NCI-H2227 (cell line): ENCODE data around the gene ACTN3.
"Not testable (repeated sequence)": the region's sequence is repeated elsewhere in the genome, so short reads cannot be mapped to it uniquely, and the experiment has no call there.

ENCODE experiments used
- DNase-seq: peaks from one replicate; lab custom pipeline; 2025; ENCODE audit not compliant: unreplicated experiment; lab: John Stamatoyannopoulos, UW

The ACTN3 gene

GRCh38 chr11:66546368-66546965 is at the start of gene ACTN3:
ACTN3 (plus strand) TSS chr11:66546903; CDS start chr11:66546938, 35 bp downstream.
- no peak for DNase-seq

DNA sequence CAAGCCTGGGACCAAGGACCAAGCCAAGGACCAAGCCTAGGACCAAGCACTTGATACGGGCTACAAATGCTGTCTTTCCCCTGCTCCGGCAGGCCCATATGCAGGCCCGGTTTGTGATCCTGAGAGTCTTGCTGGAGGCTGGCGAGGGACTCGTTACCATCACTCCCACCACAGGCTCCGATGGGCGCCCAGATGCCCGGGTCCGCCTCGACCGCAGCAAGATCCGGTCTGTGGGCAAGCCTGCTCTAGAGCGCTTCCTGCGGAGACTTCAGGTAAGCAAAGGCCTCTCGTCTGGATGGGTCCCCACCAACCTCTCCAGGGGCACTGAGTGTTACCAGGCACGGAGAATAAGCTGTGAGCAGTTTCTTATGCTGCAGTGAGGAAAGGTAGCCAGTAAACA is 49.5 kb upstream of the ACTN3 start:
- DNase-seq: no peak

- no peak for DNase-seq
These were observed 48.2 kb upstream of the ACTN3 start for GRCh38 chr11:66498506-66498905.

DNA sequence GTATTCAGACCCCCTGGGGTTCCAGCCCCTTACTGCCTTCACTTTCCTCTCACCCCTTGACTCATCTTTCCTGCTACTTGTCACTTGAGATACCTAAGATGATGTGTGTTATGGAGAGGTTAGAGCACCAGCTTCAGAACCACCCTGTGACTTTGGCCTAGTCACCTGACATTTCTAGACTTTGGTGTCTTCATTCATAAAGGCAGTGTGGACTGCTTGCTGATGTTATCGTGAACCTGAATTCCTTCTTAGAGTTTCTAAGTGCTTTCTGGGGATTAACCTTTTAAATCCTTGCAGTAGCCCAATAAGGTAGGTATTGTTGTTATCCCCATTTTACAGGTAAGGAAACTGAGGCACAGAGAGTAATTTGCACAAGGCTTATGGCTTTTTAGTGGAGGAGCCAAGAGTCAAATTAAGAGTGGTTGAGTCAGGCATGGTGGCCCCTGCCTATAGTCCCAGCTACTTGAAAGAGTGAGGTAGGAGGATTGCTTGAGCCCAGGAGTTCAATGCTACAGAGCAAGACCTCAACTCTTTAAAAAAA is 41.4 kb upstream of the ACTN3 start:
- no peak for DNase-seq

DNA sequence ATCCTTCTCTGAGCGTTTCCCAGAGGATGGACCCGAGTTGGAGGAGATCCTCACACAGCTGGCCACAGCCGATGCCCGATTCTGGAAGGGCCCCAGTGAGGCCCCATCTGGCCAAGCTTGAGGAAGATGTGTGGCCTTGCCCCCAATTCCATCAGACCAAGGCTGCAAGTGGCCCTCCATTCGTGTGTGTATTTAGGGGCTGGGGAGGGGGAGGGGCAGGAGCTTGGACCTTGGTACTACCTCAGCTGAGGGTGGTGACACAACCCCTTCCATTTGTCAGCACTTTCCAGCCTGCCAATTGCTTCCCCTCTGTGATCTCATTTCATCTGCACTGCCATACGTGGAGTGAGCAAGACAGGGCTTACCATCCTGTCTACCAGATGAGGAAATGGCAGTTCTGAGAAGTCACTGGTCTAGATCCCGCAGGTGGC is 37.6 kb upstream of the ACTN3 start:
- DNase-seq: no peak

GRCh38 chr11:66510271-66510989 is 36.3 kb upstream of the ACTN3 start, which contains the start of gene BBS1:
BBS1 (plus strand) TSS chr11:66510635; CDS start chr11:66510660, 25 bp downstream.
- DNase-seq: peak; percentile 90

DNA sequence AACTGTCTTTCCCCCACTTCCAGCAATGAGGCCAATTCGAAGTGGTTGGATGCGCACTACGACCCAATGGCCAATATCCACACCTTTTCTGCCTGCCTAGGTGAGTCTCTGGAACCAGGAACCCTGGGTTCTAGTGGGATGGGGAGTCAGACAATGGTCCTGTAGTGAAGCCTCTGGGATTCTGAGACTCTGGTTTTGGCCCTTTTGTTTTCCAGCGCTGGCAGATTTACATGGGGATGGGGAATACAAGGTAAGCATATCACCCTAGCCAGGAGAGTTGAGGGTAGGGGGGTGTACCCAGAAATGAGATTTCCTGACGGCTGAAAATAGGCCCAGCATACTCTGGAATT is 35.7 kb upstream of the ACTN3 start:
- DNase-seq: no peak

DNA sequence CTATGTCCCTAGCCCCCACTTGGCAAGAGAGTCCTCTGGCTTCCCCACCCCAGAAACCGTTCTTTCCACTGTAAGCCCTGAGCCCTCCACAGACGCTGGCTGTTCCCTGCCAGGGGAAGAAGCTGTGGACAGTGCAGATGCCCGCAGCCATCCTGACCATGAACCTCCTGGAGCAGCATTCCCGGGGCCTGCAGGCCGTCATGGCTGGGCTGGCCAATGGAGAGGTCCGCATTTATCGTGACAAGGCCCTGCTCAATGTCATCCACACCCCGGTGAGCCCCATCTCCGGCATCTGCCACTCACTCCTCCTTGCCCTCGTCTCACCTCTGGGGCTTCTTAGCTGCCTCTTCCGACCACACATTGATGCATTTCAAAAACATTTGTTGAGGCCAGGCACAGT is 23.1 kb upstream of the ACTN3 start:
- DNase-seq: no peak

GRCh38 chr11:66524304-66525040 is 22.2 kb upstream of the ACTN3 start:
- no peak for DNase-seq

GRCh38 chr11:66529069-66529468 is 17.6 kb upstream of the ACTN3 start:
- DNase-seq: no peak

DNA sequence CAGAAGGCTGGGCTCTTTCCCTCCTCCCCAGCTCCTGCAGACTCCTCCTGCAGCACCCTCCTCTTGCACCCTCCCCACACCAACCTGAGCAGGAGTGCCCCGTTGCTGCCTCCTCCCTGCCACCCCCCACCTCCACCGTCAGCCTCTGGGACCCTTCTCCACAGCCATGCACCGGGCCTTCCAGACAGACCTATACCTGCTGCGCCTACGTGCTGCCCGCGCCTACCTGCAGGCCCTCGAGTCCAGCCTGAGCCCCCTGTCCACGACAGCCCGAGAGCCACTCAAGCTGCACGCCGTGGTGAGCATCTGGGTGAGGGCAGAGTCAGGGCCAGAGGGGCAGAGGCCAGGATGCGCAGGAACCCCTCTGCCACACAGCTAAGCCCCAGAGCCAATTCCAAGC is 17.0 kb upstream of the ACTN3 start:
- DNase-seq: no peak

DNA sequence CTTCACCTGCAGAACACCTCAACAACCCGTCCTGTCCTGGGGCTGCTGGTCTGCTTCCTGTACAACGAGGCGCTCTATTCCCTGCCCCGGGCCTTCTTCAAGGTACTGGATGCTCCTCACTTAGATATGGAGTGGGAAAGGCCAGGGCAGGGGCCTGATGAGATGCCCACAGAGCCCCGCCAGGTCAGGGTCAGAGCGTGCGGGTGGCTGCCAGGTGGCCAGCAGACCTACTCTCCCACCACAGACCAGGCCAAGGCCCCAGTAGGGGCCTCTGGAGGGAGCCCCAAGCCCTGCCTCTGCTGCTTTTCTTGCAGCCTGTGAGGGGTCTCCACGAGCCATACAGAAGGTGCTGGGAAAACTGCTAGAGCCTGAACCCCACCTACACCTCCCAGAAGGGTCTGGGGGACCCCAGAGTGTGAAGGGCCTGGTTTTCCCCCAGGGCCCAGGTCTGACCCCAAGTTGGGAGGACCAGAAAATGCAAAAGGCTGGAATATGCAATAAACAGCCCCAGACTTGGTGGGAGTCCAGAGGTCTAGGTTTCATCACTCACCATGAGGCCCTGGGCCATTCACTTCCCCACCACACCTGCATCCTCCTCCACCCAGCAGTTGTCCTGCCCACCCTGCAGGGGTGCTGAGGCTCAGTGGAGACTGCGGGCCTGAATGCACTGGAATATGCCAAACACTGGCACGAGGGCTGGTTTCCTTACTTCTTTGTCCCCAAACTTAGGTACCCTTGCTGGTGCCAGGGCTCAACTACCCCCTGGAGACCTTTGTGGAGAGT is 15.6 kb upstream of the ACTN3 start:
- no peak for DNase-seq

GRCh38 chr11:66531841-66532240 is 14.9 kb upstream of the ACTN3 start:
- no peak for DNase-seq

DNA sequence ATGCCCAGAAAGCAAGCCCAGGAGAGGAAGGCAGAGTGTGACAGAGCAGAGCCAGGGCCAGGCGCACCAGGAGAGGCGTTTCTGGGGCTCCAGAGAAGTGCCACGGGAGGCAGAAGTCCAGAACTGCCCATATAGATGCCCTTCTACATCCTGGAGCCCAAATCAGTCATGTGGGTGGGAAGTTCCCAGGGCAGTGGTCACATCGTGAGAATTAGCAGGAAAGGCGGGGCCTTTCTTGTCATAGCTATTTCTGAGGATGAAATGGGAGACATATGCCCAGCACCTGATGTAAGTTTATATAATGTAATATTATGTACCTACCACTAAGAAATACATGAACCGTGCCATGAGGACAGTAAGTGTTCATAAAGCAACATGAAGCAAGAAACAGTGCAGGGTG is 13.9 kb upstream of the ACTN3 start:
- DNase-seq: no peak

GRCh38 chr11:66539170-66539869 is 7.4 kb upstream of the ACTN3 start:
- no peak for DNase-seq

GRCh38 chr11:66539870-66540213 is 6.9 kb upstream of the ACTN3 start:
- DNase-seq: no peak

DNA sequence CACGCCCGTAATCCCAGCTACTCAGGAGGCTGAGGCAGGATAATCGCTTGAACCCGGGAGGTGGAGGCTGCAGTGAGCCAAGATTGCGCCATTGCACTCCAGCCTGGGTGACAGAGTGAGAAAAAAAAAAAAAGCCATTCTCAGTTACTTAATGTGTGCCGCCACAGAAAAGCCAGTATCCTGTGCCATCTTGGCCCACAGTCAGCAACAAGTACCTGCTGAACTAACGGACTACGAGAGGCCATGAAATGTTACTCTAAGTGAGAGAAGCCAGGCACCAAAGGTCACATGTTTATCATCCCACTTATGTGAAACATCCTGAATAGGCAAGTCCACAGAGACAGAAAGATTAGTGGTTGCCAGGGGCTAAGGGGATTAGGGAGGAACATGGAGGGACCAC is 6.1 kb upstream of the ACTN3 start:
- not testable (repeated sequence) for DNase-seq

DNA sequence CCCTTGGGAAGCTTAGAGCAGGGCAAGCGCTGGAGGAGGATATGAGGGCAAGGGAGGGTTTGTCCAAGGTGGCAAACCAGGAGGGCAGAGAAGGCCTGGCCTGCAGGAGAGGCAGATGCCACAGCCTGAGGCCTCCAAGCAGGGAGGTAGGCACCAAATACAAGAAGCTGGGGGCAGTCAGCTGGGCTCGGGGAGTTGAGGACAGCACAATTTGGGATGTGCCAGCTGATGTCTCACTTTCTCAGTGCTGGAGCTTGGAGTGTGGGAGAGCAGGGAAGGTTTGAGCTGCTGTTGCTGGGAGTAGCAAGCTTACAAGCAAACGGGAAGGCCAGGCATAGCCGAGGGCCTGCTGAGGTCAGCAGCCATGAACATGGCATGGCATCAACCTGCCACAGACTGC is 4.8 kb upstream of the ACTN3 start:
- DNase-seq: no peak

GRCh38 chr11:66542362-66542761 is 4.3 kb upstream of the ACTN3 start:
- DNase-seq: no peak

- DNase-seq: peak; percentile 80
These were observed 3.2 kb upstream of the ACTN3 start for GRCh38 chr11:66543263-66544107.
